NCI-H2227 (cell line): ENCODE results near the gene PHC2.

Experiments
- DNase-seq: peaks from one replicate; lab custom pipeline; 2025; ENCODE audit not compliant: unreplicated experiment; lab: John Stamatoyannopoulos, UW

Gene PHC2

DNA sequence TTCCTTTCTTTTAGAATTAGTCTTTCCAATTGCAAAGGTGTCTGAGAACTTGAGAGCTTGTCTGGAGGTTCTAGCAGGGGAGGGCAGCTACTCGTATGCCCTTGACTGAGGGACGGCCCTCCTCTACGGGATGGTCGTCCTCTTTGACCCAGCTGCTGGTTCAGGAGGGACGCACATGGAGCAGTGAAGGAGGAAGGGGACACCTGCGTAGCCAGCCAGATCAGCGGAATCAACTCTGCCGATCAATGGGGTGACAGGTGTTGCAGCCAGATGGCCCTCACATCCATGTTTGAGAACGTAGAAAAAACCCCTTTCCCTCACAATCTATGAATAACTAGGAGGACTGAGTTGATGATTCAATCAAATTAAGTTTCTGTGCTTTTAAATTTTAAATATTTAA, 94.3 kb downstream of the PHC2 start:
- DNase-seq = no peak

DNA sequence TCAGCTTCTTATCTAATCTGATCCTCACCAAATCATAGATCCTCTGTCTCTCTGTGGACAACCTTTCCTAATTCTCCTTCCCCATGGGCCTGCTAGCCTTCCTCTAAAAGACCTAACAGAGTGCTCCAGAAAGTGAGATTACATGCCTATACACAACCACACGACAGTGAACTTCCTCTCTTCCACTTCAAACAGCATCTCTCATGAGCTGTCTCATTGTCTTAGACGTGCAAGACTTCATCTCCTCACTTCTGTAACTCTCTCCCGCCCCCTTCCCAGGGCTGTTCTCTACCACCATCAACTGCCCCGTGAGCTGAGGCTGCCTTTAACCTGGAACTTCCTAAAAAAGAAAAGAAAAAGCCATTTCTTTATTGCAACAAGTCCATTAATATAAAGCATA, 95.9 kb downstream of the PHC2 start:
- DNase-seq = no peak

DNA sequence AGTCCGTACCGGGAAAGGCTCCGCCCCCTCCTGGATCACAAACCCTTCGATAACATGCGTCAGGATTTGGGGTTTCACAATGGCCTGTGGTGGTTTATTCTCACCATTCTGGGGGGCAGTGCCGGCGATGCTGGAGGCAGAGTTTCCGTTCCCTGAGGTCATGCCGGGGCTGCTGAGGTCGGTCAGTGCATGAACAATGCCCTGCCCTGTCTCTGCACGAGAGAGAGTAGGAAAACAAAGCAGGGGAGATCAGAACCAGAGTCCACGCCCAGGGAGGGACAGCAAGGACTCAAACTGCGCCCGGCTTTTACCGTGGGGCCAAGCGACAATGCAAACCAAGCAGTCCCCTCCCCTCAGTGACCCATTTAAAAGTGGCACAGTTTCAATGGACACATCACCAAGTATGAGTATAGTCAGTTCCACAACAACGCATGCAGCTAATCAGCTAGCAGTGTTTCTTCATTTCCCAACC, 96.8 kb downstream of the PHC2 start:
- no peak for DNase-seq

DNA sequence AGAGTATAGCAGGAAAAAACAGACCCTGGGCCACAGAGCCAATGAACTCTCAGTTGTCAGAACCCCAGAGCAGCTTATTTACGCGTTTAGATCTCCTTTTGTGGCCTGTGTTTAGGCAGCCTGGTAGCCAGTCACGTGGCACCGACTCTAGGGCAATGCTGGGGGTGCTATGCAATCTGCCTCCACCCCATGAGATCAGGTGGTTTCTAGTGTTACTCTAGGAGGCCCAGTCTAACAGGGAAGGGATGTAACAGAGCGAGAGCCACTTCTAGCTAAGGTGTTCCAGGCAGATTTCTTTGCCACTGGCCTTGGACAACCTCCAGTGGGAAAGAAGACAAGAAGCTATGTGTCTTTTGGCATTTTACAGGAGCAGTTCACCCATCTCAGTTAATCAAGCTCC, 98.0 kb downstream of the PHC2 start:
- DNase-seq = no peak

- no peak for DNase-seq
Measured at GRCh38 chr1:33332357-33332789, 98.5 kb downstream of the PHC2 start.

GRCh38 chr1:33331444-33332356, 99.2 kb downstream of the PHC2 start:
- no peak for DNase-seq

DNA sequence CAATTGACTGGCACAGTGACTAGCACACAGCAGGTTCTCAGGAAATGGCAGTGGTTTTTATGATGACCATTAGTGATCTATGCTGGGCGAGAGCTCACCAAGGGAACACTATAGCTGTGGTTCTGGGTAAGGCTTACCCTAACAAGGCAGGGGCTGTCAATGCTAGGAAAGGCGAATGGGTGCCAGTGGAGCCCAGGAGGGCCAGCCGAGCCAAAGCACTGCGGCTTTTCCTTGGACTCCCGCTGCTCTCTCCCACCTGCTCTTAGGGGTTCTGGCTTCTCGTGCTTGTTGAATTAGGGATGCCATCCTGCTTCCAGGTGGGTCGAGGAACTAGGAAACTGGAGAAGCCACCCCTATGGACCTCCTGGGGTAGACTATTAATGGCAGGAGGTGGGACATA, 100.0 kb downstream of the PHC2 start:
- DNase-seq = no peak

- no peak for DNase-seq
Measured at GRCh38 chr1:33330361-33330890, 100.5 kb downstream of the PHC2 start.

DNA sequence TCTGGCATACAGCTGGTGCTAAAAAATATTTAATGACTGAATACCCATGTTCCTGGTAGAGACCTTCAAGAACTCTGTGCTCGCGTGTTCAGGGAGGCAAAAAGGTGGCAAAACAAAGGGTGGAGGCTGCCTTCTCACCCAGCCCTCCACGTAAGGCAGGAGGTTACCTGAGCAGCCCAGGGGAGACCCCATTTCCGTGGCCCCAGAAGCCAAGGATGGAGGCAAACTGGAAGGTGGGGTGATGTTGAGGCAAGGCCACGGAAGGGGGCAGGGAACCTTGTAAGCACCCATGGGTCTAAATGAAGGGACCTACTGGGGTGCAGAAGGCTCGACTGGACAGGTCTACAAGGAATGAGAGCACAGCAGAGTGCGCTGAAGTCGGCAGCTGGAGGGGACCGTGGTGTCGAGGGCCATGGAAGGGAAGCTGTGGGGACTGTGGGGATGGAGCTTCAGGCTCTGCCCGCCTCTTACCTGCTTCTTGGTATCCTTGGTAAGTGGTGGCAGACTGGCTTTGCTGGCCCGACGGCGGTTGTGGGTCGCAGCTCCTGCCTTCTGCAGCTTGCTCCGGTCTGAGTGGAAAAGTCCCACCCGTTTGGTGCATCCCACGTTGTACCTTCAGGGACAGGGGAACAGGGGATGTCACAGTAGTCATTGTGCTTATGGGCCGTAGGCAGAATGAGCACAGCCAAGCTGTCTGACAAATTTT, 101.1 kb downstream of the PHC2 start:
- DNase-seq = no peak

GRCh38 chr1:33328817-33329216, 102.1 kb downstream of the PHC2 start:
- no peak for DNase-seq

DNA sequence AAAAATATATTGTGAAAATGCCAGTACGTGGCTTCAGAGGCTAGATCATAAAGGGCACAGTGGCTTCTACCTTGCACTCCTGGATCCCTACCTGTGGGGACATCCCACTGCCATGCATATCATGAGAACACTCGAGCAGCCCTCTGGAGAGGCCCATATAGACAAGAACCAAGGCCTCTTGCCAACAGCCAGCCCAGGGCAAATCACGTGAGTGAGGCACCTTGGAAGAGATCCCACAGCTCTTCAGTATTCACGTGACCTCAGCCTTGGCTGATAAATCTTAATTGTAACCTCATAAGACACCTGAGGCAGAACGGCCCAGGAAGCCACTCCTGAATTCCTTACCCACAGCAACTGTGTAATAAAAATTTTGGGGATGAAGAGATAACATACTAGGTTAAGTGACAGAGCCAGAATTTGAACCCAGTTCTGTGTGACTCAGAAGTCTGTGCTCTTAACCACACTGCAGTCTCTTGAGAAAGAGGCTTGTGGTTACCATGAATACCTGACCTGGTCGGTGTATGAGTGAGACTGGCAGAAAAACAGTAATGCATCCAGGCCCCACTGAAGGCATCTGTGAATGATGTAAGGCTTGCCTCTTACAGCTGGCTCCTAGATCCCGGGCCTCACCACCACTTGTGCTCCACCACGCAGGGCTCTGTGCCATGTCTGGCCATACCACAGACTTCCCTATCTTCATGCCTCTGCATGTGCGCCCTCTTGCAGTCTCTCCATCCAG, 103.1 kb downstream of the PHC2 start:
- no peak for DNase-seq

DNA sequence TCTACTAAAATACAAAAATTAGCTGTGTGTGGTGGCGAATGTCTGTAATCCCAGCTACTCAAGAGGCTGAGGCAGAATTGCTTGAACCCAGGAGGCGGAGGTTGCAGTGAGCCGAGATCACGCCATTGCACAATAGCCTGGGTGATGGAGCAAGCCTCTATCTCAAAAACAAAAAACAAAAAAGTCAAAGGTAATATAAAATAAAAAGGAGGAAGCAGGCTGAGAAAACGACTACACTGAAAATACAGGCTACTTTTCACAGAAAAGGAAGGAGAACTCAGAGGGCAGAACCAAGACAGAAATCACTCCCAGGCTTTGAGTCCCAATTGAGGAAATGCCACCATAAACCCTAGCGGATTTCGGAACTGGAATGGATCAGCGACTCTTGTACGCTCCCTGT, 104.1 kb downstream of the PHC2 start:
- DNase-seq = no peak

DNA sequence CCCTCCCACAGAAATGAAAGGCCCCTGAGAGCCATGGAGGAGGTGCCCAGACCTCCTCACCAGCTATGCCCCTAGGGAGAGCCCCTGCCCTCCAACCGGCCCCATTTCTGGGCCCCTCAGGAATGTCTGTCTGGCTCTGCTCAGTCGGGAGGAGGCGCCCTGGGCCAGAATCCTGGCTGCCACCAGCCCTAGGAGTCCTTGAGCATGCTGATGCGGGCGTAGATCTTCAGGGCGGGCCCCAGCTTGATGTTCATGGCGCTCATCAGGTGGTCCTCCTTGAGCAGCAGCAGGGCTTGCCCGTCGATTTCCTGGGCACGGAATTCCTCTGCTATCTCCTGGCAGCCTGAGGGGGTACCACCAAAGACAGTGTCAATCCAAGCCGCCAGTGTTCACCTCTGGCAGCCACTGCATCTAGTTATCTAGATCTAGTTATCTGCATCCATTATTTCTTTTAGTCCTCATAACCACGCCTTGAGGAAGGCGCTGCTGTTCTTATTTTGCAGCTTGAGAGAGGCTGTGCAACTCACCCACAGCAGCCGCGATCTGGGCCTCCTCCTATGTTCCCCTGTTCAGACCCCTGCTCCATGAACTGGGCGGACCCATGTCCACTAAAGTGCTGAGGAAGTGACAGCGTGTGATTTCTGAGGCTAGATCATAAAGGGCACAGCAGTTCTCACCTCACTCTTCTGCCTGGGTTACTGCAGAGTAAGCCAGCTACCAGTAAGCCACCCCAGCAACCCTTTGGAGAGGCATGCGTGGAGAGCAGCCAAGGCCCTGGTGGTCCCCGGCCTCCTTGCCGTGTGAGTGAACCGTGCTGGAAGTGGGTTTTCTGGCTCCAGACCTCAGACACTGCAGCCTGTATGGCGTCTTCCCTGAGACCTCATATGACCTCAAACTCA, 106.0 kb downstream of the PHC2 start:
- no peak for DNase-seq

DNA sequence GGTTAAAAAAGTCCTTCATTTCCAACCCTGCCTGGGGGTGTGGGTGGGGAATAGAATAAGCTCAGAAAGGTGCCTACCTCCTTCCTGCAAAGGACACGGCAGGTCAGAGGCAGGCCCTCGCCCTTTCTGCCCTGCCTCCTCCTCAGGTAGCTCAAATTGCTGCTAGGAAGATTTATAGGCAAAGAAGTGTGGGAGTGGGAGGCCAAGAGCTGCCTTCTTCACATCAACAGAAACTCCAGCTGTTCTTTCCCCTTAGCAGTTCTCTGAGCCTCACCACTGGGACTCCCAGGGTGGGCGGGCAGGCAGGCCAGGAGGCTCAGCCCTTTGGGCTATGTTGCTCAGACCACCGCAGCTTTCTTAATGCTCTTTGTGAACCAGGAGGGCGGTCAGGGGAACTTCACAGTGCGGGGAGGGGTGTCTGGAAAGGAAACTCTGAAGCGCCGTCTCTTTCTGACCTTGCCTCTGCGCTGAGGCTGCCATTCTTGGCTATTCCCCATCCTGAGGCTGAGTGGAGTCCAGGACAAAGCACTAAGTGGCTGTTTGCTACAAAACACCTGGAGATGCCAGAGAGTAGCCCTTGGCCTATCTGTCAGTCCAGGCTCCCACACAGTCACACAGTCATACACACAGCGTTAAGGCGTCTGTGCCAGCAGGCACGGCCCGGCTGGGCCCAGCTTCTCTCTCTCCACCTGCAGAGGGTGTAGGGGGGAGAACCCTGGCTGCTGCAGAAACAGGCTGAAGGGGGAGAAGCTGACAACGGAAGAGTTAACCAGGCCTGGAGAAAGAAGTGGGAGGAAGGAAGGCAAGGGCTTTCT, 107.0 kb downstream of the PHC2 start:
- DNase-seq = no peak

DNA sequence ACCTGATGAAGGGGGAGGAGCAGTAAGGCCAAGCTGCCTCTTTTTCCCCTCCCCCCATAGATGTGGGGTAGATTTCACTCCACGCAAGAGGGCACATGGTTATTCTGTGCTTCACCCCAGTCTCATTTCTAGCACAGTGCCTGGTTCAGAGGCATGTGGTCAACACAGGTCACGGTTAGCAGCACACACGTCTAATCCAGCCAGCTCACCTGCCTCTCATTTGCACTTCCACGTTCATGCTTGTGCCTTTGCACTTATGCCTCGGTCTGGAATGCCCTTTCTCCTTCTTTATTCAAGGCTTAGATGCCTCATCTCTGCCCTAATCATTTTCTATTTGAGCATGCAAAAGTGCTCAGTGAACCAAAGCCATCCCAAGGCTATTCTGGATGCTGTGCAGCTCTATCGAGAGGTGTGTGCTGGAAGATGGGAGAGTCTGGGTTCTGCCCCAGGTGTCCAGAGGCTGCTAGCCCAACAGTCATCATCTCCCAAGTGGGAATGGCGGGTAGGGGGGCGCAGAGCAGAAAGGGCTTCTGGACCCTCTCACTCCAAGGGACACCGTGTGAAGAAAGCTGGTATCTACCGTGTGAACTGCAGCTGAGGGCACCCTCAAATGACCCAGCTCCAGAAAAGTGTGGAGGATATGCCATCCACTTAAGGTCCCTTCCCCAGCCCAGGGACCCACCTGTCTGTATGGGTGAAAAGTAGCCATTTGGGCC, 107.9 kb downstream of the PHC2 start:
- DNase-seq = no peak

DNA sequence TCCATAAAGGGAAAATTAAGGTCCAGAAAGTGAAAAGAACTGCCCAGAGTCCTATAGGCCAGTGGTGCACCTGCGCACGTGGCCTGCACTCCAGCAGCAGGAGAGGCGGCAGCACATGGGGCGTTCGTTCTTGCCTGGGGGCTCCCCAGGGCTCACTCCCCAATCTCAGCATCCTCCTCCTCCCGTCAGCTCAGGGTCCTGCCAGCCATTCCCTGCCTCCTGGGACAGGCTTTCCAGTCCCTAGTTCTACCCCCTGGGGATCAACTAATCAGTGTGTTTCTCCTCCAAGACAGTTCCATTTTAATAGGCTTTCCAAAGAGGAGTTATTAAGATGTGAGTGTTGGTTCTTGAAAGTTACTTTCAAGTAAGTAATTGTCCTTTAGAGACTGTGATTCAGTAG, 108.8 kb downstream of the PHC2 start:
- no peak for DNase-seq

GRCh38 chr1:33321178-33321577, 109.7 kb downstream of the PHC2 start:
- DNase-seq = no peak

DNA sequence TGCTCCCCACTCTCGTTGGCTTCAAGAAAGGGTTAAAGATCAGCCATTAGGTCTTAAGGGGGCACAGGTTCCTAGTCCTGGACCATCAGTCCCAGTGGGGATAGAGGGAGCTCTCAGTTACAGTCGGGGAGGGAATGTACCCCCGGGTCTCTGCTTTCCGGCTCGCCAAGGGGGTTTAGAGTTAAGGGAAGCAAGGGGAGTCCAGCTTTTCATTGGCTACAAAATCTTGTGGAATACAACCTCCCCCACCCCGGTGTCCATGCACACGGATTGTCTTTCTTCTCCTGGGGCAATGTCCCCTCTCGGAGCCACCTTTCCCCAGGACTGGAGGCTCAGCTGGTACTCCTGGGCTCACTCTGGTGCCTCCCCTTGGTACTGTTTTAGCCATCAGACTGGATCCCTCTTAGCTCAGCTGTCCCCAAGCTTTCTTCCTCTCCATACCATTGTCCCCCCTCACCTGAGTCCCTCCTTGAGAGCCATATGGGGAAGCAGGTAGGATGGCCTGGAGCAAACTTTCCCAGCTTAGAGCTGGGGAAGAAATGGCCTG, 110.2 kb downstream of the PHC2 start, which contains the start of gene A3GALT2:
A3GALT2 (minus strand) TSS at position 480 of the 547 bp plus-strand sequence; CDS start at position 480, 0 bp downstream.
- no peak for DNase-seq
